ENCODE results near the gene DLG2.

Gene DLG2

GRCh38 chr11:83566950-83567349 lies 2060.2 kb downstream of the DLG2 start:
- no peak for DNase-seq (ENCODE audit: low read depth)

- no peak for DNase-seq (ENCODE audit: low read depth)
Measured at GRCh38 chr11:83564870-83565269, 2062.3 kb downstream of the DLG2 start.

GRCh38 chr11:83558281-83558680 lies 2068.9 kb downstream of the DLG2 start:
- no peak for DNase-seq (ENCODE audit: low read depth)

- no peak for DNase-seq (ENCODE audit: low read depth)
Measured at GRCh38 chr11:83557653-83558052, 2069.5 kb downstream of the DLG2 start.

- DNase-seq (ENCODE audit: low read depth), result no peak
Measured at GRCh38 chr11:83554876-83555275, 2072.3 kb downstream of the DLG2 start.

GRCh38 chr11:83549984-83550667 lies 2077.0 kb downstream of the DLG2 start:
- DNase-seq (ENCODE audit: low read depth), result no peak

GRCh38 chr11:83546368-83546767 lies 2080.8 kb downstream of the DLG2 start:
- no peak for DNase-seq (ENCODE audit: low read depth)

- DNase-seq (ENCODE audit: low read depth), result no peak
Measured at GRCh38 chr11:83545494-83546260, 2081.5 kb downstream of the DLG2 start.

GRCh38 chr11:83544846-83545245 lies 2082.3 kb downstream of the DLG2 start:
- DNase-seq (ENCODE audit: low read depth), result no peak

GRCh38 chr11:83543706-83544439 lies 2083.3 kb downstream of the DLG2 start:
- no peak for DNase-seq (ENCODE audit: low read depth)

- no peak for DNase-seq (ENCODE audit: low read depth)
Measured at GRCh38 chr11:83542861-83543260, 2084.3 kb downstream of the DLG2 start.

GRCh38 chr11:83540728-83541127 lies 2086.4 kb downstream of the DLG2 start:
- DNase-seq (ENCODE audit: low read depth), result no peak

- no peak for DNase-seq (ENCODE audit: low read depth)
Measured at GRCh38 chr11:83540112-83540675, 2086.9 kb downstream of the DLG2 start.

- no peak for DNase-seq (ENCODE audit: low read depth)
Measured at GRCh38 chr11:83538286-83538685, 2088.9 kb downstream of the DLG2 start.

GRCh38 chr11:83537131-83537610 lies 2090.0 kb downstream of the DLG2 start:
- no peak for DNase-seq (ENCODE audit: low read depth)

GRCh38 chr11:83533166-83533565 lies 2094.0 kb downstream of the DLG2 start:
- no peak for DNase-seq (ENCODE audit: low read depth)

GRCh38 chr11:83528877-83529276 lies 2098.3 kb downstream of the DLG2 start:
- no peak for DNase-seq (ENCODE audit: low read depth)

GRCh38 chr11:83528225-83528624 lies 2098.9 kb downstream of the DLG2 start:
- DNase-seq (ENCODE audit: low read depth), result no peak

GRCh38 chr11:83523676-83524075 lies 2103.5 kb downstream of the DLG2 start:
- no peak for DNase-seq (ENCODE audit: low read depth)

- no peak for DNase-seq (ENCODE audit: low read depth)
Measured at GRCh38 chr11:83522911-83523310, 2104.2 kb downstream of the DLG2 start.

- DNase-seq (ENCODE audit: low read depth), result no peak
Measured at GRCh38 chr11:83521647-83522596, 2105.2 kb downstream of the DLG2 start.
